GM23248 (cell line): Measurements from ENCODE around the gene FGF10. TPM values are rescaled to one million over a fixed set of nuclear protein-coding genes. Genes with fewer than 3 reads are reported as not detected.

Experiments used
- DNase-seq: peaks from one replicate; pipeline ENCODE4 v3.0.0-alpha.2; 2015
- H2AFZ ChIP-seq: fragments of 200-600 bp; sonication (generic); 2 replicates; pipeline ENCODE4 v1.6.1; 2016; ENCODE audit warnings: antibody characterized with exemption
- H3F3A ChIP-seq: fragments of 200-600 bp; sonication (generic); 2 replicates; pipeline ENCODE4 v1.6.1; 2016; ENCODE audit warnings: mild to moderate bottlenecking, antibody characterized with exemption, mixed run types; ENCODE audit not compliant: insufficient read depth
- H3K27ac ChIP-seq: fragments of 200-600 bp; sonication (generic); 2 replicates; pipeline ENCODE4 v1.5.1; 2016; ENCODE audit warnings: mild to moderate bottlenecking
- H3K27me3 ChIP-seq: fragments of 200-600 bp; sonication (generic); replicated peaks from 2 replicates; pipeline ENCODE4 v1.6.1; 2016; ENCODE audit warnings: mild to moderate bottlenecking; ENCODE audit not compliant: insufficient read depth
- H3K36me3 ChIP-seq: fragments of 200-600 bp; sonication (generic); 2 replicates; pipeline ENCODE4 v1.6.1; 2016; ENCODE audit warnings: low read depth, mild to moderate bottlenecking
- H3K4me1 ChIP-seq: fragments of 200-600 bp; sonication (generic); 2 replicates; pipeline ENCODE4 v1.6.1; 2016; ENCODE audit warnings: mild to moderate bottlenecking; ENCODE audit not compliant: insufficient read depth
- H3K4me2 ChIP-seq: fragments of 200-600 bp; sonication (generic); one replicate; pipeline ENCODE4 v1.6.1; 2016; ENCODE audit warnings: mild to moderate bottlenecking; ENCODE audit not compliant: unreplicated experiment
- H3K4me3 ChIP-seq: fragments of 200-600 bp; sonication (generic); 2 replicates; pipeline ENCODE4 v1.5.1; 2016; ENCODE audit warnings: mild to moderate bottlenecking
- H3K79me2 ChIP-seq: fragments of 200-600 bp; sonication (generic); 2 replicates; pipeline ENCODE4 v1.6.1; 2016; ENCODE audit warnings: mild to moderate bottlenecking; ENCODE audit not compliant: insufficient read depth
- H3K9ac ChIP-seq: fragments of 200-600 bp; sonication (generic); 2 replicates; pipeline ENCODE4 v1.6.1; 2016; ENCODE audit warnings: mild to moderate bottlenecking
- H3K9me2 ChIP-seq: fragments of 200-600 bp; sonication (generic); 2 replicates; pipeline ENCODE4 v1.6.1; 2016; ENCODE audit warnings: mixed run types, mild to moderate bottlenecking, moderate library complexity; ENCODE audit not compliant: insufficient read depth
- H3K9me3 ChIP-seq: fragments of 200-600 bp; sonication (generic); one replicate; pipeline ENCODE4 v1.6.1; 2017; ENCODE audit warnings: low read depth
- H4K20me1 ChIP-seq: fragments of 200-600 bp; sonication (generic); 2 replicates; pipeline ENCODE4 v1.6.0; 2016; ENCODE audit not compliant: insufficient read depth
- EZH2 ChIP-seq: fragments of 200-600 bp; sonication (generic); IDR thresholded peaks from 2 replicates; pipeline ENCODE4 v1.6.1; 2018; ENCODE audit warnings: antibody characterized with exemption, mild to moderate bottlenecking; ENCODE audit not compliant: insufficient read depth, poor library complexity, severe bottlenecking
- EZH2phosphoT487 ChIP-seq: fragments of 200-600 bp; sonication (generic); IDR thresholded peaks from 2 replicates; pipeline ENCODE4 v1.6.1; 2018; ENCODE audit warnings: antibody characterized with exemption, moderate library complexity, mild to moderate bottlenecking, low read depth; ENCODE audit not compliant: insufficient read depth
- WGBS, 2 experiments: methylation state at CpG; one replicate each; pipeline ENCODE4 v1.1.6; 2015 to 2017; ENCODE audit warnings: low lambda C conversion rate in 2 of 2, low coverage in 1 of 2; ENCODE audit errors: missing lambda C conversion rate in 2 of 2; 5-methylcytosine and 5-hydroxymethylcytosine counted together
- in situ Hi-C: fragments of 300-500 bp; cut with MboI; formaldehyde crosslinking; loops from 2 replicates; pipeline ENCODE4 v1.15.0; 2020
- polyA plus RNA-seq: library from polyadenylated mRNA; unstranded; fragments of >200 nt; fragmentation: Nextera tagmentation; extraction: Ambion mirVana; gene quantifications from 2 replicates; pipeline ENCODE4 v1.2.1, GENCODE V29; 2016
- total RNA-seq: library from RNA; depleted of rRNA; stranded (reverse); fragments of >200 nt; shearing (Covaris generic); gene quantifications from 2 replicates; pipeline ENCODE4 v1.2.3, GENCODE V29; 2014

FGF10 gene
- total and polyA plus RNA-seq, 2 experiments from 2014 or later: not detected

GRCh38 chr5:44358421-44358820, 30.8 kb downstream of the FGF10 start:
- no peak overlapping the region for H3K9ac ChIP-seq
- H3K27ac ChIP-seq: no peak overlapping the region
- 38 to 50% methylated on average over 2 of the region's 2 CpGs for WGBS, 2 experiments
- no peaks in the 10 kb centered on the region for H4K20me1 ChIP-seq
- in situ Hi-C loops: no loop called here
- no peaks in the 10 kb centered on the region for H3K27me3 ChIP-seq
- no peaks in the 10 kb centered on the region for H3F3A ChIP-seq
- no peak overlapping the region for H3K4me3 ChIP-seq
- no peaks in the 10 kb centered on the region for H3K9me3 ChIP-seq
- no peaks in the 10 kb centered on the region for H3K9me2 ChIP-seq
- DNase-seq: no peak
- no peaks in the 10 kb centered on the region for H3K4me1 ChIP-seq
- no peaks in the 10 kb centered on the region for H3K79me2 ChIP-seq
- no peak overlapping the region for H3K4me2 ChIP-seq
- TF ChIP-seq EZH2phosphoT487 (no peak), EZH2 (no peak)
- H3K36me3 ChIP-seq: no peaks in the 10 kb centered on the region
- H2AFZ ChIP-seq: no peak overlapping the region

GRCh38 chr5:44356231-44356630, 33.0 kb downstream of the FGF10 start:
- H3K9me3 ChIP-seq: no peaks in the 10 kb centered on the region
- H3K79me2 ChIP-seq: no peaks in the 10 kb centered on the region
- H3F3A ChIP-seq: no peaks in the 10 kb centered on the region
- H3K9me2 ChIP-seq: no peaks in the 10 kb centered on the region
- H2AFZ ChIP-seq: no peak overlapping the region
- no peaks in the 10 kb centered on the region for H3K27me3 ChIP-seq
- no peaks in the 10 kb centered on the region for H4K20me1 ChIP-seq
- H3K9ac ChIP-seq: no peak overlapping the region
- DNase-seq: no peak
- 45 to 59% methylated on average over 1 of the region's 1 CpG for WGBS, 2 experiments
- no peak for TF ChIP-seq EZH2
- no peak for TF ChIP-seq EZH2phosphoT487
- no peak overlapping the region for H3K27ac ChIP-seq
- H3K4me1 ChIP-seq: no peaks in the 10 kb centered on the region
- H3K36me3 ChIP-seq: no peaks in the 10 kb centered on the region
- in situ Hi-C loops: no loop called here
- no peak overlapping the region for H3K4me3 ChIP-seq
- H3K4me2 ChIP-seq: no peak overlapping the region

- in situ Hi-C loops: no loop called here
- Histone ChIP-seq H3K4me2 (no peak overlapping the region), H4K20me1 (no peaks in the 10 kb centered on the region), H3K79me2 (no peaks in the 10 kb centered on the region), H3K9ac (no peak overlapping the region), H3K9me2 (no peaks in the 10 kb centered on the region), H3K4me3 (no peak overlapping the region), H3K9me3 (no peaks in the 10 kb centered on the region), H3K4me1 (no peaks in the 10 kb centered on the region), H2AFZ (no peak overlapping the region), H3K27ac (no peak overlapping the region), H3F3A (no peaks in the 10 kb centered on the region), H3K36me3 (no peaks in the 10 kb centered on the region), H3K27me3 (0 out of 2 replicates have a peak, but pooled peaks cover 3% of the 10 kb centered on the region)
- no peak for TF ChIP-seq EZH2
- TF ChIP-seq EZH2phosphoT487: no peak
- 33 to 49% methylated on average over 2 of the region's 2 CpGs for WGBS, 2 experiments
- no peak for DNase-seq
Observed at GRCh38 chr5:44345871-44346270, 43.3 kb downstream of the FGF10 start.

- Histone ChIP-seq H3K4me1 (no peaks in the 10 kb centered on the region), H3K9ac (no peak overlapping the region), H3K9me3 (no peaks in the 10 kb centered on the region), H2AFZ (no peak overlapping the region), H3F3A (no peaks in the 10 kb centered on the region), H4K20me1 (no peaks in the 10 kb centered on the region), H3K36me3 (no peaks in the 10 kb centered on the region), H3K9me2 (no peaks in the 10 kb centered on the region), H3K27ac (no peak overlapping the region), H3K4me3 (no peak overlapping the region), H3K27me3 (0 out of 2 replicates have a peak, but pooled peaks cover 3% of the 10 kb centered on the region), H3K4me2 (no peak overlapping the region), H3K79me2 (no peaks in the 10 kb centered on the region)
- DNase-seq: no peak
- TF ChIP-seq EZH2phosphoT487 (no peak), EZH2 (no peak)
- in situ Hi-C loops: loop anchor here (10.0 kb wide), 1 partner anchor 602 kb away; no protein-coding TSS in a partner anchor
- 57 to 66% methylated on average over 2 of the region's 2 CpGs for WGBS, 2 experiments
Observed at GRCh38 chr5:44336708-44337107, 52.5 kb downstream of the FGF10 start.

GRCh38 chr5:44334622-44335021, 54.6 kb downstream of the FGF10 start:
- Histone ChIP-seq H3K36me3 (no peaks in the 10 kb centered on the region), H3K79me2 (no peaks in the 10 kb centered on the region), H3K9ac (no peak overlapping the region), H3K4me2 (no peak overlapping the region), H3K27me3 (no peaks in the 10 kb centered on the region; the same call in 1 of the 2 replicates), H3K4me1 (no peaks in the 10 kb centered on the region), H3K9me3 (no peaks in the 10 kb centered on the region), H2AFZ (no peak overlapping the region), H3K4me3 (no peak overlapping the region), H3K27ac (no peak overlapping the region), H3F3A (no peaks in the 10 kb centered on the region), H3K9me2 (no peaks in the 10 kb centered on the region), H4K20me1 (no peaks in the 10 kb centered on the region)
- no peak for TF ChIP-seq EZH2phosphoT487
- TF ChIP-seq EZH2: no peak
- in situ Hi-C loops: loop anchor here (10.0 kb wide), 1 partner anchor 600 kb away; no protein-coding TSS in a partner anchor
- 45 to 65% methylated on average over 1 of the region's 1 CpG for WGBS, 2 experiments
- no peak for DNase-seq
